Stimulated activated CD4-positive, alpha-beta T cell treated with anti-CD3 and anti-CD28 coated beads, Interleukin-15, amount 100 ng/mL, for 24 hours (primary cell): Measurements from ENCODE around the gene PTGDR.
A peak's percentile ranks its signal among the peaks of the same experiment; 100 is the strongest.

ENCODE experiments used
- DNase-seq: peaks from one replicate; pipeline ENCODE4 v3.0.0-alpha.2; 2020

The PTGDR gene

GRCh38 chr14:52267501-52268278 is at the start of gene PTGDR:
Gene PTGDR (plus strand): TSS chr14:52267698. CDS start chr14:52267815, 117 bp downstream.
- DNase-seq: peak; percentile 60

- DNase-seq: no peak
Measured at GRCh38 chr14:52219488-52220084, 47.9 kb upstream of the PTGDR start.

GRCh38 chr14:52220924-52221811 is 46.3 kb upstream of the PTGDR start:
- no peak for DNase-seq

GRCh38 chr14:52222901-52223300 is 44.6 kb upstream of the PTGDR start:
- no peak for DNase-seq

- DNase-seq: no peak
Measured at GRCh38 chr14:52227619-52228222, 39.8 kb upstream of the PTGDR start.

GRCh38 chr14:52233693-52234092 is 33.8 kb upstream of the PTGDR start:
- DNase-seq: no peak

GRCh38 chr14:52235434-52235833 is 32.1 kb upstream of the PTGDR start:
- DNase-seq: no peak

GRCh38 chr14:52235866-52236510 is 31.5 kb upstream of the PTGDR start:
- no peak for DNase-seq

GRCh38 chr14:52238682-52239081 is 28.8 kb upstream of the PTGDR start:
- DNase-seq: no peak

GRCh38 chr14:52240623-52241022 is 26.9 kb upstream of the PTGDR start:
- DNase-seq: no peak

- DNase-seq: no peak
Measured at GRCh38 chr14:52241087-52241793, 26.3 kb upstream of the PTGDR start.

- no peak for DNase-seq
Measured at GRCh38 chr14:52244328-52244727, 23.2 kb upstream of the PTGDR start.

GRCh38 chr14:52244997-52245396 is 22.5 kb upstream of the PTGDR start:
- DNase-seq: no peak

- DNase-seq: no peak
Measured at GRCh38 chr14:52248057-52248456, 19.4 kb upstream of the PTGDR start.

GRCh38 chr14:52251724-52252123 is 15.8 kb upstream of the PTGDR start:
- no peak for DNase-seq

- DNase-seq: no peak
Measured at GRCh38 chr14:52253503-52253902, 14.0 kb upstream of the PTGDR start.

GRCh38 chr14:52254086-52254485 is 13.4 kb upstream of the PTGDR start:
- no peak for DNase-seq

- no peak for DNase-seq
Measured at GRCh38 chr14:52258783-52259182, 8.7 kb upstream of the PTGDR start.

- DNase-seq: no peak
Measured at GRCh38 chr14:52259434-52259833, 8.1 kb upstream of the PTGDR start.

GRCh38 chr14:52262600-52262999 is 4.9 kb upstream of the PTGDR start:
- no peak for DNase-seq

GRCh38 chr14:52263190-52263589 is 4.3 kb upstream of the PTGDR start:
- no peak for DNase-seq

- DNase-seq: no peak
Measured at GRCh38 chr14:52265253-52265652, 2.2 kb upstream of the PTGDR start.
